HCT116 (cell line): Measurements from ENCODE around the gene DAPK2. TPM values are rescaled to one million over a fixed set of nuclear protein-coding genes. Genes with fewer than 3 reads are reported as not detected.

Source experiments
- ATAC-seq: fragments of 200-7000 bp; cut with Tn5 transposase; 2 replicates; pipeline ENCODE4 v1.9.1; 2020; ENCODE audit warnings: mild to moderate bottlenecking, moderate library complexity
- BruUV-seq: library from RNA; stranded (reverse); fragments of 400-500 nt; replicated peaks from 2 replicates; lab custom pipeline; 2021; lab: Mats Ljungman, UMichigan
- CTCF ChIA-PET: fragments of 300-600 bp; sonication (Branson Sonifier 250); formaldehyde crosslinking; loops from one replicate; lab custom pipeline; 2021; ENCODE audit warnings: antibody characterized with exemption; lab: Charles Lee
- POLR2A ChIA-PET: fragments of 300-600, 350-600 bp; sonication (Branson Sonifier 250); formaldehyde crosslinking; loops from one replicate; lab custom pipeline; 2021; ENCODE audit warnings: antibody characterized with exemption; lab: Charles Lee
- RAD21 ChIA-PET, 2 experiments: fragments of 300-600 bp; sonication (Branson Sonifier 250); formaldehyde crosslinking; loops; one replicate each; lab custom pipeline; 2023; ENCODE audit warnings: low total read pairs in 2 of 2; ENCODE audit not compliant: uncharacterized antibody in 2 of 2, unreplicated experiment in 2 of 2, low non-redundant PET in 1 of 2; lab: Charles Lee
- DNase-seq: peaks from one replicate; pipeline ENCODE4 v3.0.0-alpha.2; 2010; ENCODE audit warnings: low read depth, low spot score
- H2AFZ ChIP-seq: fragments of 200-600 bp; shearing (Covaris generic), sonication (generic); 2 replicates; pipeline ENCODE4 v1.6.1; 2017; ENCODE audit warnings: low read depth, mixed run types, mixed read lengths, antibody characterized with exemption, low read length; ENCODE audit not compliant: poor library complexity, severe bottlenecking
- H3K27ac ChIP-seq: 2 replicates; pipeline ENCODE4 v1.5.1; 2012; ENCODE audit warnings: low read depth, low read length
- H3K27me3 ChIP-seq: fragments of 200-600 bp; sonication (generic); 2 replicates; pipeline ENCODE4 v1.6.1; 2016; ENCODE audit warnings: mixed run types, low read length, mixed read lengths; ENCODE audit not compliant: insufficient read depth
- H3K36me3 ChIP-seq, 2 experiments: fragments of 200-500 bp in 1 of 2; fragments of 200-600 bp in 1 of 2; sonication (Bioruptor generic) in 1 of 2; sonication (generic) in 1 of 2; 2 replicates each; pipeline versions ENCODE4 v1.5.1 to v1.6.1; 2014 to 2016; ENCODE audit warnings: low read length in 2 of 2, inconsistent platforms in 1 of 2, mixed read lengths in 1 of 2, mixed run types in 1 of 2; ENCODE audit not compliant: insufficient read depth in 2 of 2, control insufficient read depth in 1 of 2
- H3K4me1 ChIP-seq, 2 experiments: fragments of 200-600 bp in 1 of 2; sonication (generic) in 1 of 2; 2 replicates each; pipeline versions ENCODE4 v1.5.1 to v1.6.1; 2012 to 2017; ENCODE audit warnings: low read length in 2 of 2, inconsistent platforms in 1 of 2, mild to moderate bottlenecking in 1 of 2, mixed read lengths in 1 of 2, mixed run types in 1 of 2, moderate library complexity in 1 of 2; ENCODE audit not compliant: insufficient read depth in 2 of 2, control insufficient read depth in 1 of 2
- H3K4me2 ChIP-seq: fragments of 200-600 bp; sonication (generic); 2 replicates; pipeline ENCODE4 v1.6.1; 2017; ENCODE audit warnings: mixed run types, low read length, mixed read lengths
- H3K4me3 ChIP-seq, 2 experiments: fragments of 200-600 bp in 1 of 2; sonication (generic) in 1 of 2; replicated peaks in 1 of 2; 2 replicates each; pipeline ENCODE4 v1.5.1; 2011 to 2016; ENCODE audit warnings: low read length in 2 of 2, control low read depth in 1 of 2, low read depth in 1 of 2, mild to moderate bottlenecking in 1 of 2, mixed read lengths in 1 of 2, mixed run types in 1 of 2
- H3K79me2 ChIP-seq: fragments of 200-600 bp; sonication (generic); 2 replicates; pipeline ENCODE4 v1.6.1; 2017; ENCODE audit warnings: mild to moderate bottlenecking, mixed run types, low read length, moderate library complexity, mixed read lengths; ENCODE audit not compliant: insufficient read depth
- H3K9ac ChIP-seq: fragments of 200-600 bp; sonication (generic); 2 replicates; pipeline ENCODE4 v1.6.1; 2016; ENCODE audit warnings: low read length, mixed read lengths
- H3K9me2 ChIP-seq: fragments of 200-600 bp; sonication (generic), shearing (Covaris generic); 2 replicates; pipeline ENCODE4 v1.6.1; 2017; ENCODE audit warnings: mixed run types, mild to moderate bottlenecking, moderate library complexity; ENCODE audit not compliant: insufficient read depth
- H3K9me3 ChIP-seq, 2 experiments: fragments of 200-500 bp in 1 of 2; fragments of 200-600 bp in 1 of 2; sonication (Bioruptor generic) in 1 of 2; sonication (generic) in 1 of 2; 2 replicates each; pipeline ENCODE4 v1.6.1; 2014 to 2017; ENCODE audit warnings: low read length in 2 of 2, mixed read lengths in 2 of 2, inconsistent platforms in 1 of 2, low read depth in 1 of 2, mild to moderate bottlenecking in 1 of 2, mixed run types in 1 of 2, moderate library complexity in 1 of 2; ENCODE audit not compliant: control insufficient read depth in 1 of 2, insufficient read depth in 1 of 2
- H4K20me1 ChIP-seq: fragments of 200-600 bp; sonication (generic), shearing (Covaris generic); 2 replicates; pipeline ENCODE4 v1.6.1; 2017; ENCODE audit warnings: mixed run types, mild to moderate bottlenecking, moderate library complexity; ENCODE audit not compliant: insufficient read depth
- CBX3 ChIP-seq: IDR thresholded peaks from 2 replicates; pipeline ENCODE4 v1.6.1; 2012; ENCODE audit warnings: low read depth
- CTCF ChIP-seq, 3 experiments: fragments of 200-600 bp in 1 of 3; sonication (generic) in 1 of 3; IDR thresholded peaks in 2 of 3; conservative IDR thresholded peaks in 1 of 3; 2 replicates each; pipeline ENCODE4 v1.5.1; 2012 to 2017; ENCODE audit warnings: low read depth in 2 of 3, low read length in 2 of 3, antibody characterized with exemption in 1 of 3, borderline replicate concordance in 1 of 3, control low read depth in 1 of 3, mild to moderate bottlenecking in 1 of 3, mixed read lengths in 1 of 3, mixed run types in 1 of 3, moderate library complexity in 1 of 3; ENCODE audit not compliant: insufficient read depth in 1 of 3
- ELF1 ChIP-seq: IDR thresholded peaks from 2 replicates; pipeline ENCODE4 v1.6.1; 2012; ENCODE audit warnings: low read depth, borderline replicate concordance
- EZH2phosphoT487 ChIP-seq: fragments of 200-600 bp; IDR thresholded peaks from 2 replicates; pipeline ENCODE4 v1.6.1; 2018; ENCODE audit warnings: antibody characterized with exemption, borderline replicate concordance
- JUND ChIP-seq: IDR thresholded peaks from 2 replicates; pipeline ENCODE4 v1.6.1; 2012
- MAX ChIP-seq: IDR thresholded peaks from 2 replicates; pipeline ENCODE4 v1.6.1; 2012
- POLR2AphosphoS5 ChIP-seq: IDR thresholded peaks from 2 replicates; pipeline ENCODE4 v1.6.1; 2011; ENCODE audit warnings: mild to moderate bottlenecking, low read depth, low read length, moderate library complexity
- SIN3A ChIP-seq: IDR thresholded peaks from 2 replicates; pipeline ENCODE4 v1.6.1; 2012; ENCODE audit warnings: low read depth
- YY1 ChIP-seq: IDR thresholded peaks from 2 replicates; pipeline ENCODE4 v1.6.1; 2011; ENCODE audit warnings: low read length, low read depth, moderate library complexity, mild to moderate bottlenecking; ENCODE audit not compliant: insufficient replicate concordance; ENCODE audit errors: extremely low read depth
- ZBTB33 ChIP-seq: IDR thresholded peaks from 2 replicates; pipeline ENCODE4 v1.6.1; 2011; ENCODE audit warnings: mild to moderate bottlenecking, low read length, moderate library complexity; ENCODE audit not compliant: insufficient replicate concordance; ENCODE audit errors: extremely low read depth
- ZFX ChIP-seq: fragments of 450-650 bp; IDR thresholded peaks from 2 replicates; pipeline ENCODE4 v1.6.1; 2017
- ZNF274 ChIP-seq: fragments of 200-500 bp; sonication (Bioruptor generic); IDR thresholded peaks from 2 replicates; pipeline ENCODE4 v1.6.1; 2014; ENCODE audit warnings: mild to moderate bottlenecking, low read depth, low read length, inconsistent platforms
- intact Hi-C: fragments of 100-400 bp; cut with micrococcal nuclease; formaldehyde crosslinking; loops from 2 replicates; pipeline ENCODE4 v1.10.0; 2022
- total RNA-seq: library from RNA; stranded (reverse); gene quantifications from one replicate; pipeline ENCODE4 v1.2.1, GENCODE V29; 2021; ENCODE audit not compliant: unreplicated experiment

Gene DAPK2
- total RNA-seq, 1 experiment from 2014 or later, result 4.8 TPM

GRCh38 chr15:64038878-64039610 lies 7.2 kb downstream of the DAPK2 start:
- H4K20me1 ChIP-seq, result no peaks in the 10 kb centered on the region
- H3K36me3 ChIP-seq, result no peaks in the 10 kb centered on the region
- no peak for TF ChIP-seq JUND
- TF ChIP-seq ZBTB33, result no peak
- no peak for TF ChIP-seq ELF1
- no peak for TF ChIP-seq ZFX
- no peak for TF ChIP-seq YY1
- TF ChIP-seq ZNF274, result no peak
- TF ChIP-seq, all 23 proteins: peak for 0
- CTCF ChIA-PET, result no interaction called here
- no peaks in the 10 kb centered on the region for H3K4me1 ChIP-seq
- H3K9ac ChIP-seq, result no peak overlapping the region
- H3K9me3 ChIP-seq, result no peaks in the 10 kb centered on the region
- no peaks in the 10 kb centered on the region for H3K27me3 ChIP-seq
- ATAC-seq (no peak), DNase-seq (no peak)
- no TSS peak for BruUV-seq
- no peak overlapping the region for H3K4me3 ChIP-seq
- no peaks in the 10 kb centered on the region for H3K79me2 ChIP-seq
- H3K9me2 ChIP-seq, result no peaks in the 10 kb centered on the region
- no peak overlapping the region for H2AFZ ChIP-seq
- intact Hi-C loops, result no loop called here
- no peak overlapping the region for H3K4me2 ChIP-seq
- no peak overlapping the region for H3K27ac ChIP-seq
- RAD21 ChIA-PET, result no interaction called here
- POLR2A ChIA-PET, result no interaction called here

GRCh38 chr15:64037966-64038365 lies 8.3 kb downstream of the DAPK2 start:
- Histone ChIP-seq H3K36me3 (no peaks in the 10 kb centered on the region), H3K9me3 (no peaks in the 10 kb centered on the region), H3K4me1 (no peaks in the 10 kb centered on the region), H3K4me3 (no peak overlapping the region), H3K4me2 (no peak overlapping the region), H2AFZ (no peak overlapping the region), H3K9ac (no peak overlapping the region), H4K20me1 (no peaks in the 10 kb centered on the region), H3K27me3 (no peaks in the 10 kb centered on the region), H3K9me2 (no peaks in the 10 kb centered on the region), H3K27ac (no peak overlapping the region), H3K79me2 (no peaks in the 10 kb centered on the region)
- ChIA-PET CTCF (no interaction called here), RAD21 (no interaction called here), POLR2A (no interaction called here)
- no TSS peak for BruUV-seq
- intact Hi-C loops, result no loop called here
- no peak for ATAC-seq
- DNase-seq, result no peak
- no peak for TF ChIP-seq ZNF274
- TF ChIP-seq ZBTB33, result no peak
- TF ChIP-seq POLR2AphosphoS5, result no peak
- no peak for TF ChIP-seq EZH2phosphoT487
- no peak for TF ChIP-seq SIN3A
- TF ChIP-seq CTCF (IDR thresholded peaks at IDR 0.05 in 2 of 3, conservative IDR thresholded peaks at IDR 0.05 in 1 of 3; ENCODE audit: borderline replicate concordance in 1 of 3, insufficient read depth in 1 of 3, low read depth in 2 of 3, low read length in 2 of 3), result no peak
- TF ChIP-seq MAX, result no peak
- no peak for TF ChIP-seq ELF1
- TF ChIP-seq CBX3, result no peak
- no peak for TF ChIP-seq YY1
